Heart right ventricle (tissue), 16 donors: ENCODE data around the gene NEURL4. TPM values are rescaled to one million over a fixed set of nuclear protein-coding genes. Genes with fewer than 3 reads are reported as not detected.
A peak's percentile ranks its signal among the peaks of the same experiment; 100 is the strongest.

Experiments used
- ATAC-seq, 8 donors: fragments of 200-7000 bp; cut with Tn5 transposase; one replicate each; pipeline ENCODE4 v1.9.1; 2020; ENCODE audit warnings: mild to moderate bottlenecking in 8 of 8, moderate library complexity in 8 of 8, moderate number of reproducible peaks in 1 of 8
- DNase-seq, 2 donors: peaks; one replicate each; pipeline ENCODE4 v3.0.0-alpha.2; 2020
- H3K27ac ChIP-seq, 10 donors: fragments of 200-600 bp; sonication (generic) in 2 of 10; one replicate each; pipeline versions ENCODE4 v1.5.0 to v1.8.0; 2020 to 2022; ENCODE audit warnings: mild to moderate bottlenecking in 3 of 10
- H3K27me3 ChIP-seq, 7 donors: fragments of 200-600 bp; one replicate each; pipeline ENCODE4 v1.8.0; 2021 to 2022; ENCODE audit warnings: mild to moderate bottlenecking in 2 of 7
- H3K36me3 ChIP-seq, 9 donors: fragments of 200-600 bp; sonication (generic) in 1 of 9; one replicate each; pipeline versions ENCODE4 v1.5.0 to v1.8.0; 2020 to 2022; ENCODE audit warnings: mild to moderate bottlenecking in 2 of 9
- H3K4me1 ChIP-seq, 9 donors: fragments of 200-600 bp; sonication (generic) in 1 of 9; one replicate each; pipeline versions ENCODE4 v1.5.0 to v1.8.0; 2020 to 2022; ENCODE audit warnings: mild to moderate bottlenecking in 4 of 9
- H3K4me3 ChIP-seq, 10 donors: fragments of 200-600 bp; sonication (generic) in 2 of 10; one replicate each; pipeline versions ENCODE4 v1.5.0 to v1.8.0; 2020 to 2022; ENCODE audit warnings: mild to moderate bottlenecking in 7 of 10, moderate library complexity in 2 of 10
- H3K9me3 ChIP-seq, 11 donors: fragments of 200-600 bp in 10 of 11; sonication (generic) in 2 of 11; one replicate each; pipeline versions ENCODE4 v1.5.0 to v1.8.0; 2013 to 2022; ENCODE audit warnings: mild to moderate bottlenecking in 2 of 11, control low read depth in 1 of 11, moderate library complexity in 1 of 11
- WGBS, 2 donors: extraction: QIAGEN DNeasy Blood & Tissue Kit; methylation state at CpG; one replicate each; pipeline ENCODE4 v1.1.7; 2013; ENCODE audit warnings: inconsistent platforms in 1 of 2; 5-methylcytosine and 5-hydroxymethylcytosine counted together
- intact Hi-C, 10 donors: fragments of 100-400 bp; cut with DNase I; formaldehyde crosslinking; loops; one replicate each; pipeline versions ENCODE4 v1.11.1 to v1.14.2; 2022
- polyA plus RNA-seq, 2 donors: library from polyadenylated mRNA; stranded (reverse); fragments of 200-250 nt; gene quantifications; one replicate each; pipeline ENCODE4 v1.2.3, GENCODE V29; 2013
- total RNA-seq, 10 donors: library from RNA; stranded (reverse); fragmentation: NEBNext Ultra II Directional in 3 of 10; extraction: Animal tissue kit (Norgen Biotek cat#: 25700) in 3 of 10; gene quantifications; one replicate each; pipeline versions ENCODE4 v1.2.1 to v1.2.4, GENCODE V29; 2021 to 2023
- TF ChIP-seq, protein P1 (sequence below), 9 donors: fragments of 200-600 bp; sonication (generic) in 2 of 9; IDR thresholded peaks; one replicate each; pipeline versions ENCODE4 v1.5.0 to v1.8.0; 2021 to 2022; ENCODE audit warnings: antibody characterized with exemption in 9 of 9, mild to moderate bottlenecking in 5 of 9, moderate library complexity in 1 of 9
- donor health status: Arrhythmogenic right ventricular cardiomyopathy.
- donor health status: ischemic (EF 13 %, LVEDD 7.1; RV severe dilation, severe dysfunction).
- donor health status: healthy with polysubstance abuse.
- donor health status: DM: no; HTN: yes; CAD: no.
- donor health status: DM: no; HTN: no; CAD: no.
- donor health status: ischemic (EF 25% LVEDD 6.9; RV normal size, moderate dysfunction).
- donor health status: ischemic (EF 25% LVEDD 5.7; RV mildly dilated, moderate dysfunction).
- donor health status: healthy.
- donor health status: DM: yes; HTN: yes; CAD: no.
- donor health status: Ischemic cardiomyopathy.
- donor health status: ischemic (EF 35%, LVEDD 5.7; RV mildly dilated, moderate dysfunction).
- donor health status: nonischemic (EF 11% LVEDD 7.7; RV severe dilation, severe dysfunction).
- donor health status: DM: yes; HTN: yes; CAD: no.
- donor health status: PGD.
- donor health status: ischemic (EF 29% LVEDD 5.4; RV normal size, mild dysfunction).
- donor health status: nonischemic (EF 23%, LVEDD 6.1; RV moderate dilation, normal function).

NEURL4 gene
- total and polyA plus RNA-seq, 12 donors, result 21.7 to 55.5 (median 28.7) TPM

DNA sequence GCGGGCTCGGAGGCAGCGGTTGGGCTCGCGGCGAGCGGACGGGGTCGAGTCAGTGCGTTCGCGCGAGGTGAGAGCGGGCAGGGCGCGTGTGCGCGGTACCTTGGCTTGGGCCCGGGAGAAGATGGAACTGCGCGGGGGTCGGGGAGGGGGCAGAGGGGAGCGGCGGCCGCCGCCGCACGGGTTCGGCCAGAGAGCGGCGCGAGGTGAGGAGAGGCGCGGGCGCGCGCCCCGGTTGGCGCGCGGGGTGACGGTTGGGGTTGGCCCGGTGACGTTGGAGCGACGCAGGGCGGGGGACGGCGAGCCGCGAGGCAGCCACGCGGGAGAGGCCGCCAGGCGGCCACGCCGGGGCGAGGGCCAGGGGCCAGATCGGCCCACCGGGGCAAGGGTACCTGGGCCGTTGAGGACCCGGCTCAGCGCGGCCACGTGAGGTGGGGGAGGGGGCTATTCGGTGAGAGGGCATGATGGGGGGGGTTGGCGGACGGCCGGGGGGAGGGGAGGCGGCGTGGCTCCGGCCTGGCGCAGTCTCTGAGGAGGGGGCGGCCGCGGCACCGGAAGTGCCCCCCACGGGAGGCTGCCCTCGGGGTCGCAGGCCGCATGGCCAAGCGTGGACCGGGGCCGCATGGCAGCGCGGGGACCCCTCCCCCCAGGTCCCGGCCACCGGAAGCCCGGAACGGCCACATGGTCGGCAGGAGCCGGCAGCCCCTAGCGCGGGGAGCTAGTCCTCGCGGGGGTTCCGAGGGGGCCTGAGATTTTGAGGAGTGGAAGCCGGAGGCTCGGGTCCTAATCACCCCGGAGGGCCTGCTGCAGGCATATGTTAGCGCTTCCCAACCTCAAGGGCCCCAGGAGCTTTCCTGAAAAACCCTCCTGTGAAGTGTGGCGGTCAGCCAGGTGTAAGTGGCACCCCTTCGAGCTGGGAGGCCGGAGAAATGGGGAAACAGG is 21.2 kb downstream of the NEURL4 start:
- TF ChIP-seq, protein P1, sequence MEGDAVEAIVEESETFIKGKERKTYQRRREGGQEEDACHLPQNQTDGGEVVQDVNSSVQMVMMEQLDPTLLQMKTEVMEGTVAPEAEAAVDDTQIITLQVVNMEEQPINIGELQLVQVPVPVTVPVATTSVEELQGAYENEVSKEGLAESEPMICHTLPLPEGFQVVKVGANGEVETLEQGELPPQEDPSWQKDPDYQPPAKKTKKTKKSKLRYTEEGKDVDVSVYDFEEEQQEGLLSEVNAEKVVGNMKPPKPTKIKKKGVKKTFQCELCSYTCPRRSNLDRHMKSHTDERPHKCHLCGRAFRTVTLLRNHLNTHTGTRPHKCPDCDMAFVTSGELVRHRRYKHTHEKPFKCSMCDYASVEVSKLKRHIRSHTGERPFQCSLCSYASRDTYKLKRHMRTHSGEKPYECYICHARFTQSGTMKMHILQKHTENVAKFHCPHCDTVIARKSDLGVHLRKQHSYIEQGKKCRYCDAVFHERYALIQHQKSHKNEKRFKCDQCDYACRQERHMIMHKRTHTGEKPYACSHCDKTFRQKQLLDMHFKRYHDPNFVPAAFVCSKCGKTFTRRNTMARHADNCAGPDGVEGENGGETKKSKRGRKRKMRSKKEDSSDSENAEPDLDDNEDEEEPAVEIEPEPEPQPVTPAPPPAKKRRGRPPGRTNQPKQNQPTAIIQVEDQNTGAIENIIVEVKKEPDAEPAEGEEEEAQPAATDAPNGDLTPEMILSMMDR (IDR thresholded peaks at IDR 0.05), result peak in 2 of 9 donors; percentile 11 to 37
- H3K4me3 ChIP-seq, result peak overlapping the region; percentile 76 to 98 (median 91)
- ATAC-seq (peak in 4 of 8 donors; percentile 14 to 41 (median 30)), DNase-seq (peak in 1 of 2 donors; percentile 64)
- H3K27me3 ChIP-seq, result no peaks in the 10 kb centered on the region
- peak overlapping the region; percentile 87 to 100 (median 98) for H3K27ac ChIP-seq
- peaks cover 1 to 50% (median 35%) of the 10 kb centered on the region in 9 donors for H3K4me1 ChIP-seq
- H3K36me3 ChIP-seq, result peaks cover 0 to 38% (median 33%) of the 10 kb centered on the region in 9 donors
- WGBS, 2 donors, result 0 to 1% methylated on average over 69 to 104 of the region's 104 CpGs
- H3K9me3 ChIP-seq, result no peaks in the 10 kb centered on the region
- intact Hi-C loops, result loop anchor here in 5 of 10 donors (1.0 to 10.0 kb wide), 7 partner anchors 21 to 264 kb away; partner anchors contain the start of genes GABARAP (in 2 of the 5), CLDN7 (in 1 of the 5), NEURL4 (in 1 of the 5) and SLC16A11 (in 1 of the 5)

DNA sequence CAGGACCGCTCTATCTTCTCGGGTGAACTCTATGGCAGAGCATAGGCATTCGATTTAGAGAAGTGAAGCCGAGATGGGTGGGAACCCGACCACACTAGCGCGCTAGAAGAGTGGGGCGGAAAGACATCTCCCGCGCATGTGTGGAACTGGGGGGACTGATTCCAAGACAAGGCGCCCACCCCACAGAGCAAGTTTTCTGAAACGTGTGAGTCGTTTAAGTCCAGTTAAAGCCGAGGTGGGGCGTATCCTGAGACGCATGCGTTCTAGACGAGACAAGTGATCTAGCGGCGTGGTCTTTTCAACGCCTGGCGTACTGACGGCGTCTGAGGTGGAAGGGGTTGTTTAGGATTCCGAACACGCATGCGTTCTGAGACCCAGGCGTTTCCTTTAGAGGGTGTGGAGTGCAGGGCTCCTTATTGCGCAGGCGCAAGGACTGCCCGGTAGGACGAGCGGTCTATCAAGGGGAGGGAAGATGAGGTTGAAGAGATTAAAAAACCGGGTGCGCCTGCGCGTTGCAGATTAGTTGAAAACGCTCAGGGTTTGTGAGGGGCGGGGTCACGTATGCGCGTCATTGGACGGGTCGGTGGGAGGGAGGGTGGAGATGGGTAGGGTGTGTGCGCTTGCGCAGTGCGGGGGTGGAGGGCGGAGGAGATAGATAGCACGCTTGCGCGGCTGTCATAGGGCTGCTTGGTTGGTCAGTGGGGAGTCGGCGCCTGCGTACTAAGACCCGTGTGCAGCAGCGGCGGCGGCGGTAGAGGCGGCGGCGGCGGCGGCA is 22.0 kb downstream of the NEURL4 start, which contains the start of gene EIF5A:
TSS of gene EIF5A (plus strand) at position 718 of the 775 bp plus-strand sequence. CDS start 2,008 bp downstream, outside the sequence.
- peaks cover 0 to 29% (median 24%) of the 10 kb centered on the region in 9 donors for H3K36me3 ChIP-seq
- DNase-seq (peak; percentile 100), ATAC-seq (peak; percentile 91 to 97 (median 95))
- TF ChIP-seq, protein P1 (IDR thresholded peaks at IDR 0.05), result no peak
- 0 to 1% methylated on average over 58 to 64 of the region's 64 CpGs for WGBS, 2 donors
- peak within 1 kb of the TSS; percentile 87 to 100 (median 98) for H3K27ac ChIP-seq
- intact Hi-C loops, result loop anchor here in 5 of 10 donors (1.0 to 10.0 kb wide), 7 partner anchors 22 to 265 kb away; partner anchors contain the start of genes GABARAP (in 2 of the 5), CLDN7 (in 1 of the 5), NEURL4 (in 1 of the 5) and SLC16A11 (in 1 of the 5)
- no peaks in the 10 kb centered on the region for H3K27me3 ChIP-seq
- H3K4me1 ChIP-seq, result peaks cover 0 to 43% (median 29%) of the 10 kb centered on the region in 9 donors
- peak within 1 kb of the TSS; percentile 76 to 98 (median 91) for H3K4me3 ChIP-seq
- no peaks in the 10 kb centered on the region for H3K9me3 ChIP-seq

DNA sequence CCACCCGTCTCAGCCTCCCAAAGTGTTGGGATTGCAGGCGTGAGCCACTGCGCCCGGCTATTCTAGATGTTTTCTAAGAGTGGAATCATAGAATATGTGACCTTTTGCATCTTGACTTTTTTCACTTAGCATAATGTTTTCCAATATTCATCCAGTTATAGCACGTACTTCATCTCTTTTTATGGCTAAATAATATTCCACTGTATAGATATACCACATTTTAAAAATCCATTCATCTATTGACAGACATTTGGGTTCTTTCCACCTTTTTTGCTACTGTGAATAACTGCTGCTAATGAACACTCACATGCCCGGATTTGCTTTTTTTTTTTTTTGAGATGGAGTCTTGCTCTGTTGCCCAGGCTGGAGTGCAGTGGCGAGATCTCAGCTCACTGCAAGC is 25.0 kb downstream of the NEURL4 start:
- no peaks in the 10 kb centered on the region for H3K9me3 ChIP-seq
- no peak overlapping the region for H3K4me3 ChIP-seq
- WGBS, 2 donors, result 96 to 99% methylated on average over 7 of the region's 7 CpGs
- DNase-seq (no peak), ATAC-seq (no peak)
- peaks cover 0 to under 1% (median 0%) of the 10 kb centered on the region in 9 donors for H3K36me3 ChIP-seq
- no peak overlapping the region for H3K27ac ChIP-seq
- H3K4me1 ChIP-seq, result peaks cover 0 to 17% (median 12%) of the 10 kb centered on the region in 9 donors
- TF ChIP-seq, protein P1 (IDR thresholded peaks at IDR 0.05), result no peak
- H3K27me3 ChIP-seq, result no peaks in the 10 kb centered on the region
- intact Hi-C loops, result loop anchor here in 1 of 10 donors (10.0 kb wide), 1 partner anchor 259 kb away; the partner anchor contains the start of gene SLC16A11
